T-helper 1 cell (primary cell): ENCODE measurements around the gene ZNF155.
"Not testable (repeated sequence)": the region's sequence is repeated elsewhere in the genome, so short reads cannot be mapped to it uniquely, and the experiment has no call there.

Experiments used
- DNase-seq, 5 donors: peaks; one replicate each; pipeline ENCODE4 v3.0.0-alpha.2; 2012 to 2020
- total RNA-seq, 4 donors: gene quantifications; one replicate each; lab custom pipeline; 2026; lab: John Stamatoyannopoulos, UW

The ZNF155 gene
- total RNA-seq = 3.2 to 9.1 (median 8.0) reads per million in 4 donors

DNA sequence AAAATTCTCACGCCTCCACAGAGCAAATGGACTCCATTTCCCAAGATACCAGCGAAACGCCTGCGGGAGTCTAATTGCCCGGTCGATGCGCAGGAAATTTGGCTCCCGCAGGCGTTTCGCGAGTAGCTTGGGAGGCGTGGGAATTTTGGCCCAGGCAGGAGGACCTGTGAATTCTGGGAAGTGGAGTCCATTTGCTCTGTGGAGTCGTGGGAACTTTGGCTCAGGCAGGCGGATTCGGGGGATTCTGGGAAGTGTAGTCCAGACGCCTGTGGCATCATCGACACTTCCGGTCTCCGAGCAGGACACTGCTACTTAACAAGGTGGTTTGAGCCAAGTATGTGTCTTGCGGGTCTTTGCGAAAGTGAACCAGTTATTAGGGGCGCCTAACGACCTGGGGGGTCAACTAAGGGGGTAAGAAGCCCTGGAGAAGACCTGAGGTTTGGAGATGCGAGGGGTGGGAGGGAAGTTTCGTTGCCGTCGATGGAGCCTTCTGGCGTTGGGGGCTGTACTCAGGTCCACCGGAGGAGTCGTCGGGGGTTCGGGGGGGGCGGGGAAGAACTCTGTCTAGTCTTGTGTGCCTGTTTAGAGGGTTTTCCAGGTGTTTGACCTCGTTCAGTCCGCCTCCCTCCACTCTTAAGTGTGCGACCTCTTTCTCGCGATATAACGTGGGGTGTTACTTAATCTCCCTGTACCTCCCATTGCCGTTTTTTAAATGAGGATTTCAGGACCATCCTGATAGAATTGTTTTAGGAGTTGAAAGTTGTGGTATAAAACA is at the start of gene ZNF155:
ZNF155 (plus strand) TSS at position 277 of the 775 bp plus-strand sequence. CDS start 4,356 bp downstream, outside the sequence.
- peak; percentile 37 to 76 (median 56) for DNase-seq

DNA sequence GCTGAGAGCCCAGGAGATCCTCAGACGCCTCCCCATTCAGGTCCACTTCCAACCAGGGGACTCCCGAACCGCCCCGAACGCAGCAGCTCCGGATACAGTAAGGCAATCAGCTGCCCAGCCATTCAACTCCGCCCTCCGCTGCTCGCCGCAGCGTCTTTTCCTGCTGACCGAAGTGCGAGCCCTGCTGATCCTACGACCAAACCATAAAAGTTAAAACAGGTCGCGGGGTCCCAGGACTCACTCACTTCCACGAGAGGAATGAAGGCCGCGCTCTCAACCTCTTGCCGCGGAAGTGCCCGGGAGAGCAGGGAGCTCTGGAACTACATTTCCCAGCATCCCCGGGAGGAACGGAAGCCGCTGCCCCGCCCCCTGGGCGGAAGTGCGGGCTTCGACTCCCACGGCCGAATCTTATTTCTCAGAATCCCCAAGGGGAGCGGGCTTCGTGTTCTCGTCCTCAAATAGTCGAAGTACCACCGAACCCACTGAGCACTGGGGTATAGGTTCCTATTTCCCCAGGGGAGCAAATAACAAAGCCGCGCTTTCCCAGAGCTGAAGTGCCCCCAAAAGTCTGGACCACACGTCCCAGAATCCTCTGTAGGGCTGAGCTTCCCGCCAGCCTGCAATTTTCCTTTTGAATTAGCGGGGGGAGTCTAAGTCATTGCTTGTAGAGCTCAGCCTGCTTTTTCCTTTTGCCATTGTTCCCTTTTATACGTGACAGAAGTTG is 48.8 kb upstream of the ZNF155 start, which contains the start of gene ZNF45:
ZNF45 (minus strand) TSS at position 298 of the 724 bp plus-strand sequence. CDS start 13,097 bp downstream, outside the sequence.
- peak; percentile 65 to 89 (median 79) for DNase-seq

DNA sequence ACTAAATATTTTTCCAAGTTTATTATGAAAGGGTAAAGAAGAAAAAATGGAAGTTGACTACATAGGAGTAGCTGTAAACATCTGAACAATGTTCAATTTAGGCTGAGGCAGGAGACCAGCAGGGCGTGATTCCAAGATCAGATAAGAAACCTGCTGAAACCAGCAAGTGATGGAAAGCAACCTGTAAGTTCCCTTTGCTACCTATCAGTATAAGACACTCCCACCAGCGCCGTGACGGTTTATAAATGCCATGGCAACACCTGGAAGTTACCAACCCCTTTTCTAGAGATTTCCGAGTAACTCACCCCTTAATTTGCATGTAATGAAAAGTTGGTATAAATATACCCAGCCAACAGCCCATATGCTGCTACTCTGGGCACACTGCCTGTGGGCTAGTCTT is 47.8 kb upstream of the ZNF155 start:
- no peak for DNase-seq

DNA sequence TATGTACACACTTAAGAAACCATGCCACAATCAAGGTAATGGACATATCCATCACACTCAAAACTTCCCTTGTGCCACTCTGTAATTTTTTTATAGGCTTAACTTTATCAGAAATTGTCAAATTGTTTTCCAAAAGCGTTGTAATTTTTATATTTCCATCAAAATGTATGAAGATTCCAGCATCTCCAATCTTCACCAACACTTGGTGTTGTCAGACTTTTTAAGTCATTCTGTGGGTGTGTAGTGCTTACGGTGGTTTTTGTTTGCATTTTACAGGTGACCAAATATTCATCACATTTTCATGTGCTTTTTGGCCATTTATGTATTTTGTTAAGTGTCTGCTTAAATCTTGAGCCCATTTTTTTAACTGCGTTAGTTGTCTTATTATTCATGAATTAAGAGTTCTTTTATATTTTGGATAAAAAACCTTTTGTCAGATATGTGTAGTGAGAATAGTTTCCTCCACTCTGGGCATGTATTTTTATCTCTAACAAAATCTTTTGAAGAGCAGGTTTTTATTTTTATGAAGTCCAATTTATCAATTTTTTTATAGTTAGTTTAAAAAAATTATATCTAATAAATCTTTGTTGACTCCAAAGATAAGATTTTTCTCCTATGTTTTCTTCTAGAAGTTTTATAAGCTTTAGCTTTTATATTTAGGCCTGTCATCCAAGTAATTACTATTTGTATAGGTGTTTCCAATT is 44.3 kb upstream of the ZNF155 start:
- DNase-seq = no peak

DNA sequence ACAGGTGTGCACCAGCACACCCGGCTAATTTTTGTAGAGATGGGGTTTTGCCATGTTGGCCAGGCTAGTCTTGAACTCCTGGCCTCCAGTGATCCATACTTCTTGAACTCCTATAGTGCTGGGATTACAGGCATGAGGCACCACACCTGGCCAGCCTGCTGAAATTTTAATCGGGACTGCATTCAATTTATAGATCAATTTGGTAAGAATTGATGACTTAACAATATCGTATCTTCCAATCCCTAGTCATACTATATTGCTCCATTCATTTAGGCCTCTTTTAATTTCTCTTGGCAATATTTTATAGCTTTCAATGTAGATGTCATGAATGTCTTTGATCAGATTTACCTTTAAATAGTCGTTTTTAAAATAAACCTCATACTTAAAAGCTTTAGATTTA is 43.3 kb upstream of the ZNF155 start:
- no peak for DNase-seq

DNA sequence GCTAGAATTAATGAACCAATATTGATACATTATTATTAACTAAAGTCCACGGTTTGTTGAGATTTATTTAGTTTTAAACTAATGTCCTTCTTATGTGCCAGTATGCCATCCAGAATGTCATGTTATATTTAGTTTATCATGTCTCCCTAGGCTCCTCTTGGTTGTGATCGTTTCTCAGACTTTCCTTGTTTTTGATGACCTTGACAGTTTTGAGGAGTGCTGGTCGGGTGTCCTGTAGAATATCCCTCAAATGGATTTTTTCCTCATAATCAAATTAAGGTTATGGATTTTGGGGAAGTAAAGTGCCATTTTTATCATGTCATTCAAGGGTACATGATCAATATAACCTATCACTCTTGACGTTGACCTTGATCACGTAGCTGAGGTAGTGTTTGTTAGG is 42.8 kb upstream of the ZNF155 start:
- no peak for DNase-seq

DNA sequence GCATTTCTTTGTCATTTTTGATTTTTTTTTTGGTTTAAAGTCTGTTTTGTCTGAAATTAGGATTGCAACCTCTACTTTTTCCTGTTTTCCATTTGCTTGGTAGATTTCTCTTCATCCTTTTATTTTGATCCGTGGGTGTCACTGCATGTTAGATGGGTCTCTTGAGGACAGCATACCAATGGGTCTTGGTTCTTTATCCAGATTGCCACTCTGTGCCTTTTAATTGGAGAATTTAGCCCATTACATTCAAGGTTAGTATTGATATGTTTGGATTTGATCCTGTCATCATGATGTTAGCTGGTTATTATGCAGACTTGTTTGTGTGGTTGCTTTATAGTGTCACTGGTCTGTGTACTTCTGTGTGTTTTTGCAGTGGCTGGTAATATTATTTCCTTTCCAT is 36.6 kb upstream of the ZNF155 start:
- DNase-seq = not testable (repeated sequence)

DNA sequence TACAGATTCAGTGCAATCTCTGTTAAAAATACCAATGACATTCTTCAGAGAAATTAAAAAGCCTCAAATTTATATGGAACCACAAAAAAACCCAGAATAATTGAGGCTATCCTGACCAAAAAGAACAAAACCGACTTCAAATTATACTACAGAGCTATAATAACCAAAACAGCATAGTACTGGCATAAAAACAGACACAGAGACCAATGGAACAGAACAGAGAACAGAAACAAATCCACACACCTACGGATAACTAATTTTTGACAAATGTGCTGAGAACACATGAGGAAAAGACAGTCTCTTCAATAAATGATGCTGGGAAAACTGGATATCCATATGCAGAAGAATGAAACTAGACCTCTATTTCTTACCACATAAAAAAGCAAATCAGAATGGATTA is 34.2 kb upstream of the ZNF155 start:
- DNase-seq = not testable (repeated sequence)

DNA sequence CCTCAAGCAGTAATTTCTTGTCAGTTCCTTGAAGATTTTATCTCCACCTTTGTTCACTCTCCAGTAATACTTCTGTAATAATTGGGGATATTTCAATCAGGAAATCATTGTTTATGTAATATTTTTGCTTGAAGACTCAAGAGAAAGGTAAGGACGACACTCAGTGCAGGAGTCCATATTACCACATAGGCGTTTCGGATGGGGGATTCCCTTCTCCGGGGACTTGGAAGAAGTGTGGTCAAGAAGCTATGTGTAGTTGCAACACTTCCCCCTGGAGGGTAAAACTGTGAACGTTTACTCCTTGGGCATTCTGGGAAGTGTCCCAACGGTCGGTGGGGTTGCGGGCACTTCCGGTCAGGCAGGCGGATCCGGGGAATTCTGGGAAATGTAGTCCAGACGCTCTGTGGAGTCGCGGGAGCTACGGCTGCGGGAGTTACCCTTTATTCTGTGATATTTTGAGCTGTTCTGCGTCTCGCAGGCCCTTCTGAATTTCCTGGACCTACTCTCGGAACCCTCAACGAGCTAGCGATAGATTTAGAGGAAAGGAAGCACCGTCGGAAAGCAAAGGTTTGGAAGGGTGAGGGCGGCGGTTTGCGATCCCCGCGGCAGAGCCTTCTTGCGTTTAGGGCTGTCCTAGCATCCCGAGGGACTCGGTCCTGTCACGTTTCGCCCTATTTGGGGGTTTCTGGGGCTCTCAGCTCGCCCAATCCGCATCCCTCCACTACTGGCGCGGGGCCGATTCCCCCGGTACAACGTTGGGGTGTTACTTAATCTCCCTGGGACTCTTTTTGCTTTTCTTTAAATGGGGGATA is 32.9 kb upstream of the ZNF155 start, which contains the start of gene ZNF221:
ZNF221 (plus strand) TSS at position 395 of the 812 bp plus-strand sequence. CDS start 11,499 bp downstream, outside the sequence.
- DNase-seq = peak; percentile 13 to 81 (median 30)

DNA sequence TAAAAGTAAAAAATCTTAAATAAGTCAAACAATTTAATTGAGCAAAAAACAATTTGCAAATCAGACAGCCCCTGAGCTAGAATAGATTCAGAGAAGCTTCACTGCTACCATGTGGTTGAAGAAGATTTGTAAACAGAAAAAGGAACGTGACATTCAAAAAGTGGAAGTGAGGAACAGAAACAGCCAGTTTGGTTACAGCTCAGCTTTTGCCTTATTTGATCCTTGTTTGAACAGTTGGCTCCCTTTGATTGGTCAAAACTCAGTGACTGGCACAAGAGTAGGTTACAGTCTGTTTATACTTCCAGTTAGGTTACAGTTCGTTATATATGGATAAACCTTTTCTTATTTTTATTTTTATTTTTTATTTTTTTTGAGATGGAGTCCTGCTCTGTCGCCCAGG is 27.2 kb upstream of the ZNF155 start:
- no peak for DNase-seq

DNA sequence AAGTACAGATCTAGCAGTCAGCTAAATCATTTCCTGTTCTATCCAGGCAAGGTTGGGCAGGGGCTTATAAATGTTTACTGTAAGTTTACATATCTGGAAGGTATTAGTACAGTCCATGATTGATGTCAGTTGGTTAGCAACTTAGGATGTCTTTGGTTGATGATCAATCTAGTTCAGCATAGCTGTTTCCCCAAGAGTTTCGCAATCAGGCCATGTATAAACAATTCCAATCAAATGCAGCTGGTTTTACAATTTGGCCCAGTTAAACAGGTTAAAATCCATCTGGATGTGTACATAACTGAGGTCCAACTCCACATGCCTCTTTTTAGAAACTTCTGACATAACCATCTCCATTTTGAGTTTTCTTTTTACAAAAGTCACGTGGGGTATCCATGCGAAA is 26.1 kb upstream of the ZNF155 start:
- no peak for DNase-seq

DNA sequence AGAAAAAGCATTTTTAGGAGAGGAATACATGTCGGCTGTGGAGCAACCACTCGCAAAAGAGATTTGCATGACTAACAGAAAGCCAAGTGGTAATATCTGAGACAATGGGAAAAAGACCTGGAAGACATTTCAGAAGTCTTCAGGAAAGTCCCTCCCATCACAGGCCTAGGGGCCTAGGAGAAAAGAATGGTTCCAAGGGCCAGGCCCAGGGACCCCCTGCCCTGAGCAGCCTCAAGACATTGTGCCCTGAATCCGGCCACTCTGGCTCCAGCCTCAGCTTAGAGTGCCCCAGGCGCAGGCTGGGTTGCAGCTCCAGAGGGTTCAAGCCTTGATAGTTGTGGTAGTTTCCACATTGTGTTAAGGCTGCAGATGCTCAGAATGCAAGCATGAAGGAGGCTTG is 23.6 kb upstream of the ZNF155 start:
- no peak for DNase-seq

DNA sequence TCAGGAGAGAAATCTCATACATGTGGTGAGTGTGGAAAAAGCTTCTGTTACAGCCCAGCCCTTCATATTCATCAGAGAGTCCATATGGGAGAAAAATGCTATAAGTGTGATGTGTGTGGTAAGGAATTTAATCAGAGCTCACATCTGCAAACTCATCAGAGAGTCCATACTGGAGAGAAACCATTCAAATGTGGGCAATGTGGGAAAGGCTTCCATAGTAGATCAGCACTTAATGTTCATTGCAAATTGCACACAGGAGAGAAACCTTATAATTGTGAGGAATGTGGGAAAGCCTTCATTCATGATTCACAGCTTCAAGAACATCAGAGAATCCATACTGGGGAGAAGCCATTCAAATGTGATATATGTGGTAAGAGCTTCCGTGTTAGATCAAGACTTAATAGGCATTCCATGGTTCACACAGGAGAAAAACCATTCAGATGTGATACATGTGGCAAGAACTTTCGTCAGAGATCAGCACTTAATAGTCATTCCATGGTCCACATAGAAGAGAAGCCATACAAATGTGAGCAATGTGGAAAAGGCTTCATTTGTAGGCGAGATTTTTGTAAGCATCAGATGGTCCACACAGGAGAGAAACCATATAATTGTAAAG is 17.8 kb upstream of the ZNF155 start:
- no peak for DNase-seq

DNA sequence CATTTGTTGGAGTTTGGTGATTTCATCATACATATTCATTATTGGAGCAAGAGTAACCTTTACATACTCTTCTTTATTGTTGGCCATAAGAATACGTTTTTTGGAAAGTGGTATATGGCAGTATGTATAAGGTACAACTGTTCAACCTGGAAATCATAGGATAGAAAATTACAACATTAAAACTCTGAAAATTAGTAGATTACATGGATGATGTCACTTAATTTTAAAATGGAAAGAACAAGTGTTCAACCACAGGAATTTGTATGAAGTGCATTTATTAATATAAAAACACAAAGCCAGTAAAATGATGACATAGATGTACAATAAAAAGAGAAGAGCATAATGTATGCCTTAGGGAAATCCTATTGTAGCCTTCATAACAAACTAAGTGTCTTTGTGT is 7.3 kb upstream of the ZNF155 start:
- no peak for DNase-seq

DNA sequence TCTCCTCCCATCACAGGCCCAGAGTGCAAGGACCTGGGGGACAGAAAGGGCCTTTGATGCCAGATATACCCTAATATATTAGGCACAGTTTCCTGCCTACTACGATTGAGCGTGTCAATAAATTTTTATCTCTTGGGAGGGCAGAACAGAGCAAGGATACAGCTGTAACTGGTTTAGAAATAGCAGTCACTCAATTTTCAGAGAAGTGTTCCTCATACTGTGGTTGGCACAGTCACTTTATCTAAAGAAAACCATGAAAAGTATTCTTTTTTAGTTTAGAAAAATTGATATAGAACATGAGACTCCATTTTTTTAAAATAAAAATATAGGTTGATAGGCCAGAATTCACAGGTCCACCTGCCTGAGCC is 460 bp upstream of the ZNF155 start:
- DNase-seq = no peak

DNA sequence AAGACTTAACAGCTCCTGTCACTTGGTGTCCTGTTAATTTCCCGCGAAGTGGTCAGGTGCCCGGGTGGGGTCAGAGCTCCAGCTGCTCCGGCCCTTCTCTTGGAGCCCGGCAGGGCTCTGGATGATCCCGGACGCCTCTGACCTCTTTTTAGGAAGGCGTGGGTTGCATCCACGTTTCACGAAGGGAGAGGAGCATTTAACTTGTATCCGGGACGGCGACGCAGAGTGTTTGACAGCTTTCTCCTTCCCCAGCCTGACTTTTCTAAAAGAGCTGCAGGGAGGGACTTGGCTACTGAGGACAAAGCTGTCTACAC is 656 bp downstream of the ZNF155 start:
- DNase-seq = no peak

DNA sequence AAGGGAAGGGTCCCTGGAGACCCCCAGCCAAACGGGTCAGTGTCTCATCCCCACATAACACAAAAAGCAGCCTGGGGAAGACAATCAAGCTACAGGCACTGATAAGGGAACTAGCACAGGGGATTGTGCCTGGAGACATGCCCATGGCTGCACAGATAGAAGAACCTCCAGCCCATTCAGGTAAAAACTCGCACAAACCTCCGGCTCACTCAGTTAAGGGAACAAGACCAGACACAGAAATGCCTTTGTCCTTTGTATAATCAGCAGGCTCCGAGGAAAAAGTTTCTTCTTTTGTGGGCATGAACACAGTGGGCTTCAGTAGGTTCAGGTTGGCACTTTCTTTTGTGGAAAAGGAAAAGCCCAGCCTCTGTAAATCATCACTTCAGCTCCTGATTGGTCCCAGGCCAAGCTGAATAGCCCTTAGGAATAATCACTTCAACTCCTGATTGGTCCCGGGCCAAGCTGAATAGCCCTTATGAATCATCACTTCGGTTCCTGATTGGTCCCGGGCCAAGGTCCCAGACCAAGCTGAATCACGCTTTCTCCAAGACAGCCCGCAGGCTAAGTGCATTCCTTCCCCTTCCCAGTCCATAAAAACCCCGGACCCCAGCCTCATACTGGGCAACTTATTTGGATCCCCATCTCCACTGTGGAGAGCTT is 13.8 kb downstream of the ZNF155 start:
- no peak for DNase-seq

DNA sequence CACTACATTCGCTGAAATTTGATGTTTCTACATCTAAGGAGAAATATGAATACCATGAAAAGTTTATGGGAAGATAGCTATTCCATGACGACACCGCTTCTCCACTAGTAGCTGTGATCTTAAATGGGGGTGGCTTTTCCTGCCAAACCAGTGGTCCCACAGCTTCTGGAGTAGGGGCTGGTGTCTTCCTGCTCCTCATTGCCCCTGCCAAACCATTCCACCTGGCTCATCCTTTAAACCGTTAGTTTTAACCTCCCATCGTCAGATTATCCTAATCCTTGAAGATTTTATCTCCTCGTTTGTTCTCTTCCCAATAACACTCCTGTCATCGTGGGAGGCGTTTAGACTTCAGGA is 18.2 kb downstream of the ZNF155 start:
- DNase-seq = no peak

DNA sequence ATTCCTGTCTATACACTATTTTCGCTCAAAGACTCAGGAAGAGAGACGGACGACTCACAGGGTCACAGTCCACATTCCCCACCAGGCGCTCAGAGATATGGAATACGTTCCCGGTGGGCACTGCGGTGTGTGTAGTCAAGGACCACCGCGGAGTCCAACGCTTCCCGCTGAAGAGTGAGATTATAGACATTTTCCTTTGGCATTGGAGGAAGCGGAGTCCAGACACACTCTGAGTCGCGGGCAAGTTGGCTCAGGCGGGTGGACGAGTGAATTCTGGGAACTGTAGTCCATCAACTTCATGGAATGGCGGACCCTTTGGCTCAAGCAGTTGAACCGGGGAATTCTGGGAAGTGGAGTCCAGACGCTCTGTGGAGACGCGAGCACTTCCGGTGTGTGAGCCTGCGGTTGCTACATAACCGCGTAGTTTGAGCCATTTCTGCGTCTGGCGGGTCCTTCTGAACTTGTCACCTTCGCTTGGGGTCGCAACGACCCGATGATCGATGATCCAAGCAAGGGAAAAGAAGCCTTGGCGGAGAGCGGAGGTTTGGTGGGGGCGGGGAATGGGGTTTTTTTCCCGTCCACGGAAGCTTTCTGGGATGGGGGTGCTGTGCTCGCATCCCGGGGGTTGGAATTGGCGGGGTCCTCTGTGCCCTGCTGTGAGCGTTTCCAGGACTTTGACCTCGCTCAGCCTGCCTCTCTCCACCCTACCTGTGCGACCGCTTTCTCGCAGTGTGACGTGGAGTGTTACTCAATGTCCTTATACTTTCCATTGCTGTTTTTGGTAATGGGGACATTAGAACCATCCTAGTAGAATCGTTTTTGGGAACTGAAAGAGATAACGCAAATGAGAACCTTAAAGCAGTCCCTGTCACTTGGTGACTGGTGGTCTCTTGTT is 18.8 kb downstream of the ZNF155 start, which contains the start of gene ZNF230:
ZNF230 (plus strand) TSS at position 392 of the 895 bp plus-strand sequence. CDS start 4,122 bp downstream, outside the sequence.
- peak; percentile 60 to 94 (median 77) for DNase-seq

DNA sequence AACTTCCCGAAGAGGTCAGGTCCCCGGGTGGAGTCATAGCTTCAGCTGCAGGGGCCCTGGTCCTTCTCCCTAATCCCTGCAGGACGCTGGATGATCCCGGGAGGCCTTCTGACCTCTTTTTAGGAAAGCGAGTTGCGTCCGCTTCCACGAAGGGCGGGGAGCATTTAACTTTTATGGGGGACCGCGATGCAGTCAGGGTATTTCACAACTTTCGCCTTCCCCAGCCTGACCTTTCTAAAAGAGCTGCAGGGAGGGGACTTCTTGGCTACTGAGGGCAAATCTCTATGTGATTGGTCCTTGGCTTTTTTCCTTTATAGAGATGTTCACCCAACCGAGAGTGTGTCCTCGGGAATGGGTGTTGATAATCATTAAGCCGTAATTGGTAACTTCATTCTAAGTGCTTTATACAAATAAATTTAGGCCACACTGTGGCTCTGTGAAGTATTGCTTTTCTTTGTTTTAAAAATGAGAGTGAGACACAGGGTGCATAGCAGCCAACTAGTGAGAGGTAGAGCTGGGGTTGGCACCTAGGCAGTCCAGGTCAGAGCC is 19.5 kb downstream of the ZNF155 start:
- DNase-seq = peak in 1 of 5 donors; percentile 39
